Vagina (tissue), 2 donors: ENCODE results near the gene MAGI3. TPM values are rescaled to one million over a fixed set of nuclear protein-coding genes. Genes with fewer than 3 reads are reported as not detected.
"Not testable (repeated sequence)": the region's sequence is repeated elsewhere in the genome, so short reads cannot be mapped to it uniquely, and the experiment has no call there.

Experiments used
- DNase-seq, 2 donors: peaks; one replicate each; pipeline ENCODE4 v3.0.0-alpha.2; 2017; ENCODE audit errors: extremely low spot score in 2 of 2
- H3K27ac ChIP-seq: fragments of 200-600 bp; sonication (generic); one replicate; pipeline ENCODE4 v1.5.1; 2019
- H3K27me3 ChIP-seq: fragments of 200-600 bp; sonication (generic); one replicate; pipeline ENCODE4 v1.5.1; 2019
- H3K36me3 ChIP-seq, 2 donors: fragments of 200-600 bp; sonication (generic); one replicate each; pipeline ENCODE4 v1.5.1; 2017 to 2019
- H3K4me1 ChIP-seq: fragments of 200-600 bp; sonication (generic); one replicate; pipeline ENCODE4 v1.5.1; 2019
- H3K4me3 ChIP-seq, 2 donors: fragments of 200-600 bp; sonication (generic); 1 replicate in 1 of 2; 2 replicates in 1 of 2; pipeline ENCODE4 v1.5.1; 2016 to 2019
- H3K9me3 ChIP-seq: fragments of 200-600 bp; sonication (generic); one replicate; pipeline ENCODE4 v1.5.1; 2019
- CTCF ChIP-seq, 3 experiments: fragments of 450-650 bp in 2 of 3; fragments of 200-600 bp in 1 of 3; sonication (generic) in 1 of 3; IDR thresholded peaks; one replicate each; pipeline ENCODE4 v1.5.1; 2017 to 2019; ENCODE audit warnings: antibody characterized with exemption in 3 of 3, mild to moderate bottlenecking in 2 of 3, moderate library complexity in 2 of 3
- POLR2A ChIP-seq, 2 donors: fragments of 450-650 bp; IDR thresholded peaks; one replicate each; pipeline ENCODE4 v1.6.1; 2017; ENCODE audit warnings: antibody characterized with exemption in 2 of 2, mild to moderate bottlenecking in 2 of 2, moderate library complexity in 2 of 2
- POLR2AphosphoS5 ChIP-seq, 2 donors: sonication (generic); formaldehyde crosslinking; IDR thresholded peaks; one replicate each; pipeline ENCODE4 v1.9.0; 2017; ENCODE audit warnings: antibody characterized with exemption in 2 of 2, mild to moderate bottlenecking in 2 of 2, low read depth in 1 of 2; ENCODE audit not compliant: insufficient read depth in 1 of 2
- intact Hi-C: fragments of 100-400 bp; cut with DNase I; formaldehyde crosslinking; loops from one replicate; pipeline ENCODE4 v1.15.1; 2023
- total RNA-seq: library from RNA; depleted of rRNA; stranded (reverse); fragments of >200 nt; gene quantifications from one replicate; pipeline ENCODE4 v1.2.3, GENCODE V29; 2016

Gene MAGI3
- total RNA-seq, 1 donor from 2014 or later = 18.4 TPM

GRCh38 chr1:113505357-113505756 lies 115.0 kb downstream of the MAGI3 start:
- TF ChIP-seq POLR2AphosphoS5 (IDR thresholded peaks at IDR 0.05; ENCODE audit: insufficient read depth in 1 of 2, low read depth in 1 of 2) (no peak), POLR2A (IDR thresholded peaks at IDR 0.05) (no peak), CTCF (IDR thresholded peaks at IDR 0.05) (no peak)
- Histone ChIP-seq H3K4me3 (no peak overlapping the region), H3K27me3 (no peaks in the 10 kb centered on the region), H3K36me3 (no peaks in the 10 kb centered on the region), H3K27ac (no peak overlapping the region), H3K4me1 (no peaks in the 10 kb centered on the region), H3K9me3 (no peaks in the 10 kb centered on the region)
- intact Hi-C loops = no loop called here
- DNase-seq = no peak

GRCh38 chr1:113507552-113508214 lies 117.4 kb downstream of the MAGI3 start:
- Histone ChIP-seq H3K9me3 (peaks cover 5% of the 10 kb centered on the region), H3K4me1 (no peaks in the 10 kb centered on the region), H3K27ac (no peak overlapping the region), H3K36me3 (no peaks in the 10 kb centered on the region), H3K27me3 (no peaks in the 10 kb centered on the region), H3K4me3 (no peak overlapping the region)
- intact Hi-C loops = no loop called here
- DNase-seq = no peak
- no peak for TF ChIP-seq POLR2AphosphoS5 (IDR thresholded peaks at IDR 0.05; ENCODE audit: insufficient read depth in 1 of 2, low read depth in 1 of 2)
- no peak for TF ChIP-seq POLR2A (IDR thresholded peaks at IDR 0.05)

- DNase-seq = no peak
- Histone ChIP-seq H3K4me1 (no peaks in the 10 kb centered on the region), H3K27ac (no peak overlapping the region), H3K9me3 (peaks cover 5% of the 10 kb centered on the region), H3K27me3 (no peaks in the 10 kb centered on the region), H3K36me3 (no peaks in the 10 kb centered on the region), H3K4me3 (no peak overlapping the region)
- TF ChIP-seq CTCF (IDR thresholded peaks at IDR 0.05) = no peak
- TF ChIP-seq POLR2AphosphoS5 (IDR thresholded peaks at IDR 0.05; ENCODE audit: insufficient read depth in 1 of 2, low read depth in 1 of 2) = no peak
- no peak for TF ChIP-seq POLR2A (IDR thresholded peaks at IDR 0.05)
- intact Hi-C loops = no loop called here
Observed at GRCh38 chr1:113508364-113509164, 118.2 kb downstream of the MAGI3 start.

GRCh38 chr1:113509766-113510165 lies 119.5 kb downstream of the MAGI3 start:
- H3K27ac ChIP-seq, DNase-seq, H3K36me3 ChIP-seq, intact Hi-C loops, H3K27me3 ChIP-seq, H3K9me3 ChIP-seq, H3K4me1 ChIP-seq, H3K4me3 ChIP-seq: not testable (repeated sequence)

- Histone ChIP-seq H3K27me3 (no peaks in the 10 kb centered on the region), H3K9me3 (peaks cover 5% of the 10 kb centered on the region), H3K36me3 (no peaks in the 10 kb centered on the region), H3K4me3 (no peak overlapping the region), H3K4me1 (no peaks in the 10 kb centered on the region), H3K27ac (no peak overlapping the region)
- intact Hi-C loops = no loop called here
- no peak for DNase-seq
- no peak for TF ChIP-seq CTCF (IDR thresholded peaks at IDR 0.05)
- no peak for TF ChIP-seq POLR2A (IDR thresholded peaks at IDR 0.05)
- no peak for TF ChIP-seq POLR2AphosphoS5 (IDR thresholded peaks at IDR 0.05; ENCODE audit: insufficient read depth in 1 of 2, low read depth in 1 of 2)
Observed at GRCh38 chr1:113511269-113511668, 121.0 kb downstream of the MAGI3 start.

- Histone ChIP-seq H3K36me3 (no peaks in the 10 kb centered on the region), H3K9me3 (peaks cover 5% of the 10 kb centered on the region), H3K4me3 (no peak overlapping the region), H3K4me1 (peaks cover 7% of the 10 kb centered on the region), H3K27me3 (no peaks in the 10 kb centered on the region), H3K27ac (no peak overlapping the region)
- TF ChIP-seq CTCF (IDR thresholded peaks at IDR 0.05) = no peak
- no peak for TF ChIP-seq POLR2A (IDR thresholded peaks at IDR 0.05)
- no peak for TF ChIP-seq POLR2AphosphoS5 (IDR thresholded peaks at IDR 0.05; ENCODE audit: insufficient read depth in 1 of 2, low read depth in 1 of 2)
- DNase-seq = no peak
- intact Hi-C loops = no loop called here
Observed at GRCh38 chr1:113515498-113515897, 125.2 kb downstream of the MAGI3 start.
